ENCODE results near the gene PPP1R8.

DNA sequence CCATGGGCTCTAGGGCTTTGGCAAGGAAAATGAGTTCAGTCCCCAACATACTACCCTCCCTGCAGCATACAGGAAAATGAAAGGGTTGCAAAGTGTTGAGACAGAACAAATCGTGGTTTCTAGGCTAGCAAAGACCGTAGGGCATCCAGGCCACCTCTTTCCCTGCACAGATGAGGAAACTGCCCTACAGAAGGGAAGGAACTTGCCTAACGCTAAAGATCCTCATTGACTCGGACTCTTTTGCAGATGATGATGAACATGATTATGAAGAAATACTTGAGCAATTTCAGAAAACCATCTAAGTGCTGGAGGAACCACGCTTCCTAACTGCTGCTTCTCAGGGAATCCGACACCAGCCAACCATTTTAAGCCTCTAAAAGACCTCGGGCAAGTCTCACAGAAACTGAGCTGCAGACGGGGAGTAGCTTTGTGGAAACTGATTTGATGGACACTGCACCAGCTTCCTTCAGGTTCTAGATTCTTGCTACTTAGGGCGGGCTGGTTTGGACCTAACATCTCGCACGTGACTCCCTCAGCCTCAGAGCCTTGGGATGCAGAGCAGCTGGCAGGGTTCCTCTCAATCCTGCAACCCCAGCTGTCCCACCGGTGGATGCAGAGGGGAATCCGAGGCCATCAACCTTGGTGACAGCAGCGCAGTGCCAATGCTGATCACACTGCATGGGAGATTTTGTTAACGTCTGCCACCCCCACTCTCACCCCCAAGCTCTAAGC, 55.2 kb downstream of the PPP1R8 start:
- TF ChIP-seq, protein P1, sequence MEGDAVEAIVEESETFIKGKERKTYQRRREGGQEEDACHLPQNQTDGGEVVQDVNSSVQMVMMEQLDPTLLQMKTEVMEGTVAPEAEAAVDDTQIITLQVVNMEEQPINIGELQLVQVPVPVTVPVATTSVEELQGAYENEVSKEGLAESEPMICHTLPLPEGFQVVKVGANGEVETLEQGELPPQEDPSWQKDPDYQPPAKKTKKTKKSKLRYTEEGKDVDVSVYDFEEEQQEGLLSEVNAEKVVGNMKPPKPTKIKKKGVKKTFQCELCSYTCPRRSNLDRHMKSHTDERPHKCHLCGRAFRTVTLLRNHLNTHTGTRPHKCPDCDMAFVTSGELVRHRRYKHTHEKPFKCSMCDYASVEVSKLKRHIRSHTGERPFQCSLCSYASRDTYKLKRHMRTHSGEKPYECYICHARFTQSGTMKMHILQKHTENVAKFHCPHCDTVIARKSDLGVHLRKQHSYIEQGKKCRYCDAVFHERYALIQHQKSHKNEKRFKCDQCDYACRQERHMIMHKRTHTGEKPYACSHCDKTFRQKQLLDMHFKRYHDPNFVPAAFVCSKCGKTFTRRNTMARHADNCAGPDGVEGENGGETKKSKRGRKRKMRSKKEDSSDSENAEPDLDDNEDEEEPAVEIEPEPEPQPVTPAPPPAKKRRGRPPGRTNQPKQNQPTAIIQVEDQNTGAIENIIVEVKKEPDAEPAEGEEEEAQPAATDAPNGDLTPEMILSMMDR (IDR thresholded peaks at IDR 0.05), result no peak
- TF ChIP-seq, protein P2, sequence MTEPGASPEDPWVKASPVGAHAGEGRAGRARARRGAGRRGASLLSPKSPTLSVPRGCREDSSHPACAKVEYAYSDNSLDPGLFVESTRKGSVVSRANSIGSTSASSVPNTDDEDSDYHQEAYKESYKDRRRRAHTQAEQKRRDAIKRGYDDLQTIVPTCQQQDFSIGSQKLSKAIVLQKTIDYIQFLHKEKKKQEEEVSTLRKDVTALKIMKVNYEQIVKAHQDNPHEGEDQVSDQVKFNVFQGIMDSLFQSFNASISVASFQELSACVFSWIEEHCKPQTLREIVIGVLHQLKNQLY (CRISPR knock-in tag; IDR thresholded peaks at IDR 0.05), result no peak
- TF ChIP-seq, protein P3, sequence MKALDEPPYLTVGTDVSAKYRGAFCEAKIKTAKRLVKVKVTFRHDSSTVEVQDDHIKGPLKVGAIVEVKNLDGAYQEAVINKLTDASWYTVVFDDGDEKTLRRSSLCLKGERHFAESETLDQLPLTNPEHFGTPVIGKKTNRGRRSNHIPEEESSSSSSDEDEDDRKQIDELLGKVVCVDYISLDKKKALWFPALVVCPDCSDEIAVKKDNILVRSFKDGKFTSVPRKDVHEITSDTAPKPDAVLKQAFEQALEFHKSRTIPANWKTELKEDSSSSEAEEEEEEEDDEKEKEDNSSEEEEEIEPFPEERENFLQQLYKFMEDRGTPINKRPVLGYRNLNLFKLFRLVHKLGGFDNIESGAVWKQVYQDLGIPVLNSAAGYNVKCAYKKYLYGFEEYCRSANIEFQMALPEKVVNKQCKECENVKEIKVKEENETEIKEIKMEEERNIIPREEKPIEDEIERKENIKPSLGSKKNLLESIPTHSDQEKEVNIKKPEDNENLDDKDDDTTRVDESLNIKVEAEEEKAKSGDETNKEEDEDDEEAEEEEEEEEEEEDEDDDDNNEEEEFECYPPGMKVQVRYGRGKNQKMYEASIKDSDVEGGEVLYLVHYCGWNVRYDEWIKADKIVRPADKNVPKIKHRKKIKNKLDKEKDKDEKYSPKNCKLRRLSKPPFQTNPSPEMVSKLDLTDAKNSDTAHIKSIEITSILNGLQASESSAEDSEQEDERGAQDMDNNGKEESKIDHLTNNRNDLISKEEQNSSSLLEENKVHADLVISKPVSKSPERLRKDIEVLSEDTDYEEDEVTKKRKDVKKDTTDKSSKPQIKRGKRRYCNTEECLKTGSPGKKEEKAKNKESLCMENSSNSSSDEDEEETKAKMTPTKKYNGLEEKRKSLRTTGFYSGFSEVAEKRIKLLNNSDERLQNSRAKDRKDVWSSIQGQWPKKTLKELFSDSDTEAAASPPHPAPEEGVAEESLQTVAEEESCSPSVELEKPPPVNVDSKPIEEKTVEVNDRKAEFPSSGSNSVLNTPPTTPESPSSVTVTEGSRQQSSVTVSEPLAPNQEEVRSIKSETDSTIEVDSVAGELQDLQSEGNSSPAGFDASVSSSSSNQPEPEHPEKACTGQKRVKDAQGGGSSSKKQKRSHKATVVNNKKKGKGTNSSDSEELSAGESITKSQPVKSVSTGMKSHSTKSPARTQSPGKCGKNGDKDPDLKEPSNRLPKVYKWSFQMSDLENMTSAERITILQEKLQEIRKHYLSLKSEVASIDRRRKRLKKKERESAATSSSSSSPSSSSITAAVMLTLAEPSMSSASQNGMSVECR (CRISPR knock-in tag; IDR thresholded peaks at IDR 0.05; ENCODE audit: borderline replicate concordance), result no peak
- TF ChIP-seq, protein P4, sequence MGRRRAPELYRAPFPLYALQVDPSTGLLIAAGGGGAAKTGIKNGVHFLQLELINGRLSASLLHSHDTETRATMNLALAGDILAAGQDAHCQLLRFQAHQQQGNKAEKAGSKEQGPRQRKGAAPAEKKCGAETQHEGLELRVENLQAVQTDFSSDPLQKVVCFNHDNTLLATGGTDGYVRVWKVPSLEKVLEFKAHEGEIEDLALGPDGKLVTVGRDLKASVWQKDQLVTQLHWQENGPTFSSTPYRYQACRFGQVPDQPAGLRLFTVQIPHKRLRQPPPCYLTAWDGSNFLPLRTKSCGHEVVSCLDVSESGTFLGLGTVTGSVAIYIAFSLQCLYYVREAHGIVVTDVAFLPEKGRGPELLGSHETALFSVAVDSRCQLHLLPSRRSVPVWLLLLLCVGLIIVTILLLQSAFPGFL (CRISPR knock-in tag; IDR thresholded peaks at IDR 0.05; ENCODE audit: borderline replicate concordance), result no peak
- no peak for TF ChIP-seq ETV6 (CRISPR knock-in tag; IDR thresholded peaks at IDR 0.05)

Data from WTC11 (cell line).